ENCODE measurements around the gene SS18L1. TPM values are rescaled to one million over a fixed set of nuclear protein-coding genes. Genes with fewer than 3 reads are reported as not detected.

Gene SS18L1
- total and polyA plus RNA-seq, 2 experiments from 2014 or later = 6.5 to 32.6 TPM

DNA sequence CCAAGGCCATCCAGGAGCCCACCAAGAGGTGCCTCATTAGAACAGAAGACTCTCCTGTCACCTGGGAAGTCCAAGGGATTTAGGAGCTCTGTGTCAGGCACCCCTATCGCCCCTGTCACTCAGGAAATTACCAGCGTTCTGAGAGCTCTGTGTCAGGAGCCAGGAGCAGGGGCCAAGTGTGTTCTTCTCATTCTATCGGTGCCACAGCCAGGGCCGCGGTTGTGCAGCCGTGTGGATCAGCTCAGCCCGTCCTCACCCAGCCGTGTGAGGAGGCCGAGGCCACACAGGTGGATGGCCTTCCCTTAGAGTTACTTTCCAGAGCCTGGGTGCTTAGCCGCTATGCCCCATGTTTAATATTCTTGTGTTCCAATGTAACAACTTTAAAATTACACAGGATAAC is 49.1 kb downstream of the SS18L1 start:
- Histone ChIP-seq H3F3A (replicated peaks; ENCODE audit: low read depth) (no peaks in the 10 kb centered on the region), H3K79me2 (replicated peaks; ENCODE audit: insufficient read depth) (peaks cover 24% of the 10 kb centered on the region), H4K20me1 (replicated peaks; ENCODE audit: insufficient read depth) (peaks cover 8% of the 10 kb centered on the region), H3K27ac (ENCODE audit: low read depth) (no peak overlapping the region), H3K4me3 (no peak overlapping the region), H3K27me3 (ENCODE audit: insufficient read depth) (no peaks in the 10 kb centered on the region), H3K9me2 (ENCODE audit: insufficient read depth) (no peaks in the 10 kb centered on the region), H3K4me2 (no peak overlapping the region), H2AFZ (no peak overlapping the region), H3K4me1 (ENCODE audit: insufficient read depth) (no peaks in the 10 kb centered on the region), H3K36me3 (ENCODE audit: insufficient read depth) (no peaks in the 10 kb centered on the region; the same call in 1 of the 2 replicates)
- ATAC-seq (no peak), DNase-seq (ENCODE audit: low spot score) (no peak)
- no peak overlapping the region for H3K4me3 Mint-ChIP-seq
- no peak for TF ChIP-seq EZH2phosphoT487 (IDR thresholded peaks at IDR 0.05; ENCODE audit: unreplicated experiment)
- TF ChIP-seq, protein P1, sequence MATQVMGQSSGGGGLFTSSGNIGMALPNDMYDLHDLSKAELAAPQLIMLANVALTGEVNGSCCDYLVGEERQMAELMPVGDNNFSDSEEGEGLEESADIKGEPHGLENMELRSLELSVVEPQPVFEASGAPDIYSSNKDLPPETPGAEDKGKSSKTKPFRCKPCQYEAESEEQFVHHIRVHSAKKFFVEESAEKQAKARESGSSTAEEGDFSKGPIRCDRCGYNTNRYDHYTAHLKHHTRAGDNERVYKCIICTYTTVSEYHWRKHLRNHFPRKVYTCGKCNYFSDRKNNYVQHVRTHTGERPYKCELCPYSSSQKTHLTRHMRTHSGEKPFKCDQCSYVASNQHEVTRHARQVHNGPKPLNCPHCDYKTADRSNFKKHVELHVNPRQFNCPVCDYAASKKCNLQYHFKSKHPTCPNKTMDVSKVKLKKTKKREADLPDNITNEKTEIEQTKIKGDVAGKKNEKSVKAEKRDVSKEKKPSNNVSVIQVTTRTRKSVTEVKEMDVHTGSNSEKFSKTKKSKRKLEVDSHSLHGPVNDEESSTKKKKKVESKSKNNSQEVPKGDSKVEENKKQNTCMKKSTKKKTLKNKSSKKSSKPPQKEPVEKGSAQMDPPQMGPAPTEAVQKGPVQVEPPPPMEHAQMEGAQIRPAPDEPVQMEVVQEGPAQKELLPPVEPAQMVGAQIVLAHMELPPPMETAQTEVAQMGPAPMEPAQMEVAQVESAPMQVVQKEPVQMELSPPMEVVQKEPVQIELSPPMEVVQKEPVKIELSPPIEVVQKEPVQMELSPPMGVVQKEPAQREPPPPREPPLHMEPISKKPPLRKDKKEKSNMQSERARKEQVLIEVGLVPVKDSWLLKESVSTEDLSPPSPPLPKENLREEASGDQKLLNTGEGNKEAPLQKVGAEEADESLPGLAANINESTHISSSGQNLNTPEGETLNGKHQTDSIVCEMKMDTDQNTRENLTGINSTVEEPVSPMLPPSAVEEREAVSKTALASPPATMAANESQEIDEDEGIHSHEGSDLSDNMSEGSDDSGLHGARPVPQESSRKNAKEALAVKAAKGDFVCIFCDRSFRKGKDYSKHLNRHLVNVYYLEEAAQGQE (IDR thresholded peaks at IDR 0.05; ENCODE audit: unreplicated experiment) = no peak
- no peak for TF ChIP-seq EZH2 (IDR thresholded peaks at IDR 0.05; ENCODE audit: low read depth, unreplicated experiment)
- TF ChIP-seq, protein P2, sequence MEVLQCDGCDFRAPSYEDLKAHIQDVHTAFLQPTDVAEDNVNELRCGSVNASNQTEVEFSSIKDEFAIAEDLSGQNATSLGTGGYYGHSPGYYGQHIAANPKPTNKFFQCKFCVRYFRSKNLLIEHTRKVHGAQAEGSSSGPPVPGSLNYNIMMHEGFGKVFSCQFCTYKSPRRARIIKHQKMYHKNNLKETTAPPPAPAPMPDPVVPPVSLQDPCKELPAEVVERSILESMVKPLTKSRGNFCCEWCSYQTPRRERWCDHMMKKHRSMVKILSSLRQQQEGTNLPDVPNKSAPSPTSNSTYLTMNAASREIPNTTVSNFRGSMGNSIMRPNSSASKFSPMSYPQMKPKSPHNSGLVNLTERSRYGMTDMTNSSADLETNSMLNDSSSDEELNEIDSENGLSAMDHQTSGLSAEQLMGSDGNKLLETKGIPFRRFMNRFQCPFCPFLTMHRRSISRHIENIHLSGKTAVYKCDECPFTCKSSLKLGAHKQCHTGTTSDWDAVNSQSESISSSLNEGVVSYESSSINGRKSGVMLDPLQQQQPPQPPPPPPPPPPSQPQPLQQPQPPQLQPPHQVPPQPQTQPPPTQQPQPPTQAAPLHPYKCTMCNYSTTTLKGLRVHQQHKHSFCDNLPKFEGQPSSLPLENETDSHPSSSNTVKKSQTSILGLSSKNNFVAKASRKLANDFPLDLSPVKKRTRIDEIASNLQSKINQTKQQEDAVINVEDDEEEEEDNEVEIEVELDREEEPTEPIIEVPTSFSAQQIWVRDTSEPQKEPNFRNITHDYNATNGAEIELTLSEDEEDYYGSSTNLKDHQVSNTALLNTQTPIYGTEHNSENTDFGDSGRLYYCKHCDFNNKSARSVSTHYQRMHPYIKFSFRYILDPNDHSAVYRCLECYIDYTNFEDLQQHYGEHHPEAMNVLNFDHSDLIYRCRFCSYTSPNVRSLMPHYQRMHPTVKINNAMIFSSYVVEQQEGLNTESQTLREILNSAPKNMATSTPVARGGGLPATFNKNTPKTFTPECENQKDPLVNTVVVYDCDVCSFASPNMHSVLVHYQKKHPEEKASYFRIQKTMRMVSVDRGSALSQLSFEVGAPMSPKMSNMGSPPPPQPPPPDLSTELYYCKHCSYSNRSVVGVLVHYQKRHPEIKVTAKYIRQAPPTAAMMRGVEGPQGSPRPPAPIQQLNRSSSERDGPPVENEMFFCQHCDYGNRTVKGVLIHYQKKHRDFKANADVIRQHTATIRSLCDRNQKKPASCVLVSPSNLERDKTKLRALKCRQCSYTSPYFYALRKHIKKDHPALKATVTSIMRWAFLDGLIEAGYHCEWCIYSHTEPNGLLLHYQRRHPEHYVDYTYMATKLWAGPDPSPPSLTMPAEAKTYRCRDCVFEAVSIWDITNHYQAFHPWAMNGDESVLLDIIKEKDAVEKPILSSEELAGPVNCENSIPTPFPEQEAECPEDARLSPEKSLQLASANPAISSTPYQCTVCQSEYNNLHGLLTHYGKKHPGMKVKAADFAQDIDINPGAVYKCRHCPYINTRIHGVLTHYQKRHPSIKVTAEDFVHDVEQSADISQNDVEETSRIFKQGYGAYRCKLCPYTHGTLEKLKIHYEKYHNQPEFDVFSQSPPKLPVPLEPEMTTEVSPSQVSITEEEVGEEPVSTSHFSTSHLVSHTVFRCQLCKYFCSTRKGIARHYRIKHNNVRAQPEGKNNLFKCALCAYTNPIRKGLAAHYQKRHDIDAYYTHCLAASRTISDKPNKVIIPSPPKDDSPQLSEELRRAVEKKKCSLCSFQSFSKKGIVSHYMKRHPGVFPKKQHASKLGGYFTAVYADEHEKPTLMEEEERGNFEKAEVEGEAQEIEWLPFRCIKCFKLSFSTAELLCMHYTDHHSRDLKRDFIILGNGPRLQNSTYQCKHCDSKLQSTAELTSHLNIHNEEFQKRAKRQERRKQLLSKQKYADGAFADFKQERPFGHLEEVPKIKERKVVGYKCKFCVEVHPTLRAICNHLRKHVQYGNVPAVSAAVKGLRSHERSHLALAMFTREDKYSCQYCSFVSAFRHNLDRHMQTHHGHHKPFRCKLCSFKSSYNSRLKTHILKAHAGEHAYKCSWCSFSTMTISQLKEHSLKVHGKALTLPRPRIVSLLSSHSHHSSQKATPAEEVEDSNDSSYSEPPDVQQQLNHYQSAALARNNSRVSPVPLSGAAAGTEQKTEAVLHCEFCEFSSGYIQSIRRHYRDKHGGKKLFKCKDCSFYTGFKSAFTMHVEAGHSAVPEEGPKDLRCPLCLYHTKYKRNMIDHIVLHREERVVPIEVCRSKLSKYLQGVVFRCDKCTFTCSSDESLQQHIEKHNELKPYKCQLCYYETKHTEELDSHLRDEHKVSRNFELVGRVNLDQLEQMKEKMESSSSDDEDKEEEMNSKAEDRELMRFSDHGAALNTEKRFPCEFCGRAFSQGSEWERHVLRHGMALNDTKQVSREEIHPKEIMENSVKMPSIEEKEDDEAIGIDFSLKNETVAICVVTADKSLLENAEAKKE (CRISPR knock-in tag; IDR thresholded peaks at IDR 0.05) = no peak
- TF ChIP-seq NANOG (IDR thresholded peaks at IDR 0.05; ENCODE audit: borderline replicate concordance) = no peak
- TF ChIP-seq, protein P3, sequence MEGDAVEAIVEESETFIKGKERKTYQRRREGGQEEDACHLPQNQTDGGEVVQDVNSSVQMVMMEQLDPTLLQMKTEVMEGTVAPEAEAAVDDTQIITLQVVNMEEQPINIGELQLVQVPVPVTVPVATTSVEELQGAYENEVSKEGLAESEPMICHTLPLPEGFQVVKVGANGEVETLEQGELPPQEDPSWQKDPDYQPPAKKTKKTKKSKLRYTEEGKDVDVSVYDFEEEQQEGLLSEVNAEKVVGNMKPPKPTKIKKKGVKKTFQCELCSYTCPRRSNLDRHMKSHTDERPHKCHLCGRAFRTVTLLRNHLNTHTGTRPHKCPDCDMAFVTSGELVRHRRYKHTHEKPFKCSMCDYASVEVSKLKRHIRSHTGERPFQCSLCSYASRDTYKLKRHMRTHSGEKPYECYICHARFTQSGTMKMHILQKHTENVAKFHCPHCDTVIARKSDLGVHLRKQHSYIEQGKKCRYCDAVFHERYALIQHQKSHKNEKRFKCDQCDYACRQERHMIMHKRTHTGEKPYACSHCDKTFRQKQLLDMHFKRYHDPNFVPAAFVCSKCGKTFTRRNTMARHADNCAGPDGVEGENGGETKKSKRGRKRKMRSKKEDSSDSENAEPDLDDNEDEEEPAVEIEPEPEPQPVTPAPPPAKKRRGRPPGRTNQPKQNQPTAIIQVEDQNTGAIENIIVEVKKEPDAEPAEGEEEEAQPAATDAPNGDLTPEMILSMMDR (conservative IDR thresholded peaks at IDR 0.05; ENCODE audit: low read depth in 2 of 2) = no peak
- no peak for TF ChIP-seq ZNF114 (CRISPR knock-in tag; IDR thresholded peaks at IDR 0.05)
- no peak for TF ChIP-seq CREB1 (CRISPR knock-in tag; IDR thresholded peaks at IDR 0.05; ENCODE audit: low read depth)
- no peak for TF ChIP-seq ZNF331 (CRISPR knock-in tag; IDR thresholded peaks at IDR 0.05; ENCODE audit: low read depth)
- TF ChIP-seq JUNB (IDR thresholded peaks at IDR 0.05; ENCODE audit: unreplicated experiment) = no peak
- TF ChIP-seq, protein P4, sequence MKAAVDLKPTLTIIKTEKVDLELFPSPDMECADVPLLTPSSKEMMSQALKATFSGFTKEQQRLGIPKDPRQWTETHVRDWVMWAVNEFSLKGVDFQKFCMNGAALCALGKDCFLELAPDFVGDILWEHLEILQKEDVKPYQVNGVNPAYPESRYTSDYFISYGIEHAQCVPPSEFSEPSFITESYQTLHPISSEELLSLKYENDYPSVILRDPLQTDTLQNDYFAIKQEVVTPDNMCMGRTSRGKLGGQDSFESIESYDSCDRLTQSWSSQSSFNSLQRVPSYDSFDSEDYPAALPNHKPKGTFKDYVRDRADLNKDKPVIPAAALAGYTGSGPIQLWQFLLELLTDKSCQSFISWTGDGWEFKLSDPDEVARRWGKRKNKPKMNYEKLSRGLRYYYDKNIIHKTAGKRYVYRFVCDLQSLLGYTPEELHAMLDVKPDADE (IDR thresholded peaks at IDR 0.05) = no peak
- H3K4me1 Mint-ChIP-seq = no peaks in the 10 kb centered on the region
- H3K9me3 Mint-ChIP-seq = no peaks in the 10 kb centered on the region
- H3K36me3 Mint-ChIP-seq (ENCODE audit: low read depth) = peaks cover 8% of the 10 kb centered on the region
- H3K27me3 Mint-ChIP-seq (ENCODE audit: insufficient read depth, low read depth, poor library complexity) = peaks cover 3% of the 10 kb centered on the region
- H3K27ac Mint-ChIP-seq = no peak overlapping the region
